Subcutaneous adipose tissue (tissue), 4 donors: Measurements from ENCODE around the gene GPRC5D. TPM values are rescaled to one million over a fixed set of nuclear protein-coding genes. Genes with fewer than 3 reads are reported as not detected.

ENCODE experiments used
- total RNA-seq, 4 donors: library from RNA; depleted of rRNA; stranded (reverse); fragments of >200 nt; gene quantifications; one replicate each; pipeline ENCODE4 v1.1.0, GENCODE V29; 2016
- TF ChIP-seq, protein P1 (sequence below): fragments of 450-650 bp; IDR thresholded peaks from one replicate; pipeline ENCODE4 v1.5.1; 2016; ENCODE audit warnings: low read depth, mild to moderate bottlenecking, control low read depth, antibody characterized with exemption, moderate library complexity

The GPRC5D gene
- total RNA-seq, 4 donors from 2014 or later, result 1.8 TPM; not detected in 3

- TF ChIP-seq, protein P1, sequence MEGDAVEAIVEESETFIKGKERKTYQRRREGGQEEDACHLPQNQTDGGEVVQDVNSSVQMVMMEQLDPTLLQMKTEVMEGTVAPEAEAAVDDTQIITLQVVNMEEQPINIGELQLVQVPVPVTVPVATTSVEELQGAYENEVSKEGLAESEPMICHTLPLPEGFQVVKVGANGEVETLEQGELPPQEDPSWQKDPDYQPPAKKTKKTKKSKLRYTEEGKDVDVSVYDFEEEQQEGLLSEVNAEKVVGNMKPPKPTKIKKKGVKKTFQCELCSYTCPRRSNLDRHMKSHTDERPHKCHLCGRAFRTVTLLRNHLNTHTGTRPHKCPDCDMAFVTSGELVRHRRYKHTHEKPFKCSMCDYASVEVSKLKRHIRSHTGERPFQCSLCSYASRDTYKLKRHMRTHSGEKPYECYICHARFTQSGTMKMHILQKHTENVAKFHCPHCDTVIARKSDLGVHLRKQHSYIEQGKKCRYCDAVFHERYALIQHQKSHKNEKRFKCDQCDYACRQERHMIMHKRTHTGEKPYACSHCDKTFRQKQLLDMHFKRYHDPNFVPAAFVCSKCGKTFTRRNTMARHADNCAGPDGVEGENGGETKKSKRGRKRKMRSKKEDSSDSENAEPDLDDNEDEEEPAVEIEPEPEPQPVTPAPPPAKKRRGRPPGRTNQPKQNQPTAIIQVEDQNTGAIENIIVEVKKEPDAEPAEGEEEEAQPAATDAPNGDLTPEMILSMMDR, result no peak
These were observed 27.2 kb upstream of the GPRC5D start for GRCh38 chr12:12979126-12979525.

DNA sequence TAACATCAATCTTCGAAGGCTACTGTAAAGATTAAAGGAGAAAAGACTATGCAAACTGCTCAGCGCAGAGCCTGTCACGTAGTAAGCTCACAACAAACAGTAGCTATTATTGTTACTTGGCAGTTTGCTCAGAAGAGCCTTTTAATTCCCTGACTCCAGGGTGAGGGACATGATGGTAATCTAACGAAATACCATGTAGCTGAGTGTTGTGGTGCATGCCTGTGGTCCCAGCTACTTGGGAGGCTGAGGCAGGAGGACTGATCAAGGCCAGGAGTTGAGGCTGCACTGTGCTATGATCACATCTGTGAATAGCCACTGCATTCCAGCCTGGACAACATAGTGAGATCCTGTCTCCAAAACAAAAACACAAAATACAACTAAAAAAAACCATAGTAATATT is 25.3 kb upstream of the GPRC5D start:
- TF ChIP-seq, protein P1, result no peak

- TF ChIP-seq, protein P1, result no peak
These were observed 24.4 kb upstream of the GPRC5D start for GRCh38 chr12:12976366-12976765.

DNA sequence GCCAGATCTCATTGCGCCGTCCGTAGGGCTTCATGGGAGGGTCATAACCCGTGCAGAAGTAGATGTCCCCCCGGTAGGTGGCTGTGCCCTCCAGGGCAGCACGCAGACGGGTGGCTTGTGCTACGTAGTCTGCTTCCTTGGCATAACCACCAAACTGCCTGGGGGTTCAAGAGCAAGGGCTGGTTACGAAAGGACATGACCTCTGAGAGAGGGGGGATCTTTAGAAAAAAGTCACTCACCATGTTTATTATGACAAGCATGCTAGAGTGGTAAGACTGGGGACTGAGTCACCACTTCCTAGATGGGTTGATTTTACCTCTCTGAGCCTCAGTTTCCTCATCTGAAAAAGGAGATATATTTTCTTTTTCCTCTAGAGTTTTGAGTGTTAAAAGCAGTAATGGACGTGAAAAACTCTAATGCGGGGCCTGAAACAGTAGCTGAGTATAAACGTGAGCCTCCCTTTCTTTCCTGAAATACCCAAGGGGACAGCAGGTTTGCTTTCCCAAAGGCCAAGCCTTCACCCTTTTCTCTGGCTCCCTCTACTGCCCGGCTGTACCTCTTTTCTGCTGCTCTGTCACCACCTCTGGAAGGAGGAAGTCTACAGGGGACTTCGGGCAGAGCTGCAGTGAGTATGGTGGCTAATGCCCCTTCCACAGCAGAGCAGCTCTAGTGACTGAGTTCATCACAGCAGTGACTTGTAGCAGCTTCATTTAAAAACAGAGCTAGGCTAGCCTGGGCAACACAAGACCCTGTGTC is 23.5 kb upstream of the GPRC5D start:
- TF ChIP-seq, protein P1, result no peak

- TF ChIP-seq, protein P1, result no peak
These were observed 22.2 kb upstream of the GPRC5D start for GRCh38 chr12:12974211-12974610.

DNA sequence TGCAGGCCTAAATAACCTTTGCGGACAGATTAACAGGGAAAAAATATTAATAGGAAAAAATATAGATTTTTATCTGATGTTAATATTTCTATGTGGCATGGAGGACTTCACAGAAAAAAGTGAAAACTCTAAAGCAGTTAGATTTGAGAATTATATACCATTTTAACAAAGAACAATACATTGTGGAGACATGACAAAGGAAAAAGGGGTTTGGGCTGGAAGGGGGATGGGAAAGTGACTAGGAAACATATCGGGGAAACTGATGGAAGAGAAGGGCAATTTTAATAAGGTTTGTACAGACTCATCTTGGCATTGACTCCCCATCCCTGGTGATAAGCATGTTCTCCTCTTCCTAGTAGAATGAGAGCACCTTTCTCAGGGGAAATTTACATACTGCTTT is 21.0 kb upstream of the GPRC5D start:
- TF ChIP-seq, protein P1, result no peak

- TF ChIP-seq, protein P1, result no peak
These were observed 13.9 kb upstream of the GPRC5D start for GRCh38 chr12:12965836-12966235.
